Gastrocnemius medialis (tissue), 4 donors: Measurements from ENCODE around the gene MEF2A. TPM values are rescaled to one million over a fixed set of nuclear protein-coding genes. Genes with fewer than 3 reads are reported as not detected.

Experiments
- ATAC-seq, 2 donors: fragments of 150-250 bp; one replicate each; pipeline ENCODE4 v1.9.1; 2016
- DNase-seq, 2 donors: peaks; one replicate each; pipeline ENCODE4 v3.0.0-alpha.2; 2019
- H3K27ac ChIP-seq, 4 donors: fragments of 200-600 bp; sonication (generic); 1 replicate in 1 of 4; 2 replicates in 3 of 4; pipeline ENCODE4 v1.5.1; 2016 to 2018; ENCODE audit warnings: mild to moderate bottlenecking in 2 of 4, moderate library complexity in 1 of 4
- H3K27me3 ChIP-seq, 3 donors: fragments of 200-600 bp; sonication (generic) in 2 of 3; 1 replicate in 1 of 3; 2 replicates in 2 of 3; pipeline versions ENCODE4 v1.5.1 to v1.6.0; 2016 to 2019; ENCODE audit warnings: mild to moderate bottlenecking in 1 of 3, moderate library complexity in 1 of 3
- H3K36me3 ChIP-seq, 2 donors: fragments of 200-600 bp; sonication (generic) in 1 of 2; one replicate each; pipeline ENCODE4 v1.5.1; 2017 to 2018
- H3K4me1 ChIP-seq, 2 donors: fragments of 200-600 bp; sonication (generic) in 1 of 2; one replicate each; pipeline ENCODE4 v1.5.1; 2016 to 2017; ENCODE audit warnings: mild to moderate bottlenecking in 2 of 2
- H3K4me3 ChIP-seq, 4 donors: fragments of 200-600 bp; sonication (generic) in 3 of 4; 1 replicate in 1 of 4; 2 replicates in 3 of 4; pipeline ENCODE4 v1.5.1; 2016 to 2019; ENCODE audit warnings: mild to moderate bottlenecking in 2 of 4
- H3K9me3 ChIP-seq, 3 donors: fragments of 200-600 bp; sonication (generic) in 2 of 3; 1 replicate in 1 of 3; 2 replicates in 2 of 3; pipeline ENCODE4 v1.5.1; 2016 to 2019
- CTCF ChIP-seq, 5 experiments: fragments of 450-650 bp in 3 of 5; fragments of 200-600 bp in 2 of 5; sonication (generic) in 2 of 5; IDR thresholded peaks in 4 of 5; conservative IDR thresholded peaks in 1 of 5; 1 replicate in 4 of 5; 2 replicates in 1 of 5; pipeline ENCODE4 v1.5.1; 2016 to 2019; ENCODE audit warnings: antibody characterized with exemption in 5 of 5, mild to moderate bottlenecking in 3 of 5, moderate library complexity in 3 of 5
- POLR2A ChIP-seq, 2 donors: fragments of 450-650 bp; IDR thresholded peaks; one replicate each; pipeline ENCODE4 v1.6.1; 2017; ENCODE audit warnings: antibody characterized with exemption in 2 of 2, mild to moderate bottlenecking in 2 of 2, moderate library complexity in 2 of 2
- in situ Hi-C, 4 donors: fragments of 200-750 bp; cut with MboI; loops; one replicate each; pipeline versions ENCODE4 v1.15.0 to v1.8.0; 2017; ENCODE audit warnings: low sequenced_read_pairs in 4 of 4
- intact Hi-C: fragments of 100-400 bp; cut with DNase I; formaldehyde crosslinking; loops from one replicate; pipeline ENCODE4 v1.15.1; 2023; ENCODE audit warnings: low total_unique reads
- total RNA-seq, 4 donors: library from RNA; depleted of rRNA; stranded (reverse); fragments of >200 nt; gene quantifications; one replicate each; pipeline versions ENCODE4 v1.1.0 to v1.2.3, GENCODE V29; 2016

The MEF2A gene
- total RNA-seq, 4 donors from 2014 or later: 66.9 to 128 (median 107) TPM

GRCh38 chr15:99718421-99718820 is 152.6 kb downstream of the MEF2A start:
- H3K9me3 ChIP-seq: no peaks in the 10 kb centered on the region
- H3K4me3 ChIP-seq: no peak overlapping the region
- intact Hi-C loops (loop anchor here (2.0 kb wide), 1 partner anchor 14 kb away; the partner anchor contains the start of gene LYSMD4), in situ Hi-C loops (loop anchor here in 3 of 4 donors (25.0 kb wide), 2 partner anchors 306 to 431 kb away; no protein-coding TSS in a partner anchor)
- DNase-seq (peak; percentile 62 to 80), ATAC-seq (peak; percentile 84 to 88)
- peaks cover 52 to 59% of the 10 kb centered on the region in 2 donors for H3K4me1 ChIP-seq
- TF ChIP-seq CTCF (IDR thresholded peaks at IDR 0.05 in 4 of 5, conservative IDR thresholded peaks at IDR 0.05 in 1 of 5) (no peak), POLR2A (IDR thresholded peaks at IDR 0.05) (no peak)
- peaks cover 0 to 4% of the 10 kb centered on the region in 2 donors for H3K36me3 ChIP-seq
- H3K27ac ChIP-seq: peak overlapping the region; percentile 63 to 76 (median 66)
- no peaks in the 10 kb centered on the region for H3K27me3 ChIP-seq

GRCh38 chr15:99719096-99719541 is 153.3 kb downstream of the MEF2A start:
- intact Hi-C loops (loop anchor here (2.0 kb wide), 1 partner anchor 14 kb away; the partner anchor contains the start of gene LYSMD4), in situ Hi-C loops (loop anchor here in 3 of 4 donors (25.0 kb wide), 2 partner anchors 307 to 432 kb away; no protein-coding TSS in a partner anchor)
- peak overlapping the region; percentile 63 to 76 (median 66) for H3K27ac ChIP-seq
- H3K27me3 ChIP-seq: no peaks in the 10 kb centered on the region
- no peaks in the 10 kb centered on the region for H3K36me3 ChIP-seq
- no peaks in the 10 kb centered on the region for H3K9me3 ChIP-seq
- ATAC-seq (no peak), DNase-seq (no peak)
- TF ChIP-seq CTCF (IDR thresholded peaks at IDR 0.05 in 4 of 5, conservative IDR thresholded peaks at IDR 0.05 in 1 of 5) (no peak), POLR2A (IDR thresholded peaks at IDR 0.05) (no peak)
- peaks cover 52 to 59% of the 10 kb centered on the region in 2 donors for H3K4me1 ChIP-seq
- H3K4me3 ChIP-seq: no peak overlapping the region

- TF ChIP-seq CTCF (IDR thresholded peaks at IDR 0.05 in 4 of 5, conservative IDR thresholded peaks at IDR 0.05 in 1 of 5) (no peak), POLR2A (IDR thresholded peaks at IDR 0.05) (no peak)
- in situ Hi-C loops: loop anchor here in 3 of 4 donors (25.0 kb wide), 2 partner anchors 308 to 433 kb away; no protein-coding TSS in a partner anchor
- peak overlapping the region in 3 of 4 donors; percentile 61 to 64 (median 61) for H3K27ac ChIP-seq
Observed at GRCh38 chr15:99720533-99720932, 154.7 kb downstream of the MEF2A start.

DNA sequence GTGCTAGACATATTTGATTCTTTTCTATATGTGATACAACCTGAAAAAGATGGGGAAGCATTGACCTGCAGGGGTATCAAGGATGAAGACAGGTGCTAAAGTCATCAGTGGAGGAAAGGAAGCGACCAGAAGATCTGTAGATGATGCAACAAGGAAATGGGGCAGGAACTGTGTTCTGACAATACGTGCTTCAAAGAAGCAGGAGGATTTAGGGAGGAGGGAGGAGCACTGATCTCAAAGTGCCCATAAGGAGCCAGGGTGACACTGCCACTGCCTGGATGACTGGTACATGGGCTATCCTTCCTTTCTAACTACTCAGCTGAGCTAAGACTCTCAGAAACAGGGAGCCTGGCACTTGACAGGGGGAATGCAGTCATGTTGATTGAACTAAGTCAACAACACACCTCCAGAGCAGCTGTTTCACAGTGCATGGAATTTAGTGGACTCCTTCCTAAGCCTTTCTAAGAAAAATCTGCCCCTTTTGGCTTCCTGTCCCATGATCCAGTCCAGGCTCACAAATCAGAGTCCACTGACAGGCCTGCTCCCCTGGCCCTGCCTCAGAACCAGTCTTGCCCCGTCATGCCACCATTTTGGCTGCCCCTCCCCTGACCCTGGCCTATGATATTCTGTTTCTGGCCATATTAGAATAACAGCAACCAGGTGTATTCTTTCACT is 155.5 kb downstream of the MEF2A start:
- no peaks in the 10 kb centered on the region for H3K36me3 ChIP-seq
- H3K4me3 ChIP-seq: no peak overlapping the region
- peaks cover 52 to 56% of the 10 kb centered on the region in 2 donors for H3K4me1 ChIP-seq
- H3K9me3 ChIP-seq: no peaks in the 10 kb centered on the region
- intact Hi-C loops (no loop called here), in situ Hi-C loops (loop anchor here in 3 of 4 donors (25.0 kb wide), 2 partner anchors 309 to 434 kb away; no protein-coding TSS in a partner anchor)
- DNase-seq (peak in 1 of 2 donors; percentile 61), ATAC-seq (peak; percentile 21 to 34)
- peak overlapping the region; percentile 20 to 64 (median 61) for H3K27ac ChIP-seq
- H3K27me3 ChIP-seq: no peaks in the 10 kb centered on the region
- TF ChIP-seq CTCF (IDR thresholded peaks at IDR 0.05 in 4 of 5, conservative IDR thresholded peaks at IDR 0.05 in 1 of 5) (no peak), POLR2A (IDR thresholded peaks at IDR 0.05) (no peak)

More at GRCh38 chr15:99720533-99720932, 154.7 kb downstream of the MEF2A start:
- intact Hi-C loops: no loop called here
- no peaks in the 10 kb centered on the region for H3K27me3 ChIP-seq
- no peaks in the 10 kb centered on the region for H3K36me3 ChIP-seq
- DNase-seq: no peak
- H3K4me3 ChIP-seq: no peak overlapping the region
- H3K9me3 ChIP-seq: no peaks in the 10 kb centered on the region
- no peak for ATAC-seq
- H3K4me1 ChIP-seq: peaks cover 52 to 59% of the 10 kb centered on the region in 2 donors
